Astrocyte of the cerebellum (primary cell): ENCODE measurements around the gene SRP14.

Experiments used
- DNase-seq: peaks from one replicate; pipeline ENCODE4 v3.0.0-alpha.2; 2011; ENCODE audit warnings: low read depth
- H3K4me3 ChIP-seq: 2 replicates; pipeline ENCODE4 v1.5.1; 2011; ENCODE audit warnings: mild to moderate bottlenecking, low read depth, low read length, moderate library complexity
- in situ Hi-C: cut with HindIII; loops from 2 replicates; pipeline ENCODE4 v1.10.0; 2017; ENCODE audit warnings: low sequenced_read_pairs
- TF ChIP-seq, protein P1 (sequence below): IDR thresholded peaks from 2 replicates; pipeline ENCODE4 v1.5.1; 2012; ENCODE audit warnings: low read length, low read depth, moderate library complexity, mild to moderate bottlenecking; ENCODE audit errors: missing control alignments

Gene SRP14

DNA sequence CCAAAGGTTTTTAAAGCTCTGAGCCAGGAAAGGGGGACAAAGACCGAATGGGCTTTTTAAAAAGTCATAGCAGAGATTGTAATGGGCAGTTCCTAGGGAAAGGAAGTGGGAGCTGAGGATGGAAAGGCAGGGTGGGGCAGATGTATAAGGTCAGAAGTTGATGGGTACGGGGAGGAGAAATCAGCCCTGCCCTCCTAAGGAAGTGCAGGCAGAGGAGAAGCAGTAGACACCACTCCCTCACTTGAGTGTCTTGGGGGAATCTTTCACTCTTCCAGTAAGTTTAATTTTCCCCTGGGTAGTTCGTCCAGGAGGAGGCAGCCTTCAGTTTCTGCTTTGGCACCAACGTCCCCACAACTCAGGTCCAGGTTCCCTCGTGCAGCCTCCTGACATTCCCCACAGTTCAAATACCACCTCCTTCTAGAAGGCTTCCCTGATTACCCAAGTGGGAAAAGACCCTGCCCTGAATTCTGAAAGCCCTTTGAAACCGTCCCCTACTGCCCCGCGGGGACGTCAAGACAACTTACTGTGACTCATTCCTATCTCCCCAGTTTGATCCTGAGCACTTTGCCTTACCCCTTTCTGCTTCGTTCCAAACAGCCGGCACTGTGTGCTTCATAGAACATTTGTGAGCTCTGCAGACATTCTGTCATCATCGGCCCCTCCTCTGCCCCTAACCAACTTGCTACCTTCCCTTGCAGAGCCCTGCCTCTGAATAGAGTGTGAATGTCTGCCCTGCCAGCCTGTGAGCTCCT, 14.3 kb upstream of the SRP14 start:
- DNase-seq: no peak
- no peak overlapping the region for H3K4me3 ChIP-seq
- TF ChIP-seq, protein P1, sequence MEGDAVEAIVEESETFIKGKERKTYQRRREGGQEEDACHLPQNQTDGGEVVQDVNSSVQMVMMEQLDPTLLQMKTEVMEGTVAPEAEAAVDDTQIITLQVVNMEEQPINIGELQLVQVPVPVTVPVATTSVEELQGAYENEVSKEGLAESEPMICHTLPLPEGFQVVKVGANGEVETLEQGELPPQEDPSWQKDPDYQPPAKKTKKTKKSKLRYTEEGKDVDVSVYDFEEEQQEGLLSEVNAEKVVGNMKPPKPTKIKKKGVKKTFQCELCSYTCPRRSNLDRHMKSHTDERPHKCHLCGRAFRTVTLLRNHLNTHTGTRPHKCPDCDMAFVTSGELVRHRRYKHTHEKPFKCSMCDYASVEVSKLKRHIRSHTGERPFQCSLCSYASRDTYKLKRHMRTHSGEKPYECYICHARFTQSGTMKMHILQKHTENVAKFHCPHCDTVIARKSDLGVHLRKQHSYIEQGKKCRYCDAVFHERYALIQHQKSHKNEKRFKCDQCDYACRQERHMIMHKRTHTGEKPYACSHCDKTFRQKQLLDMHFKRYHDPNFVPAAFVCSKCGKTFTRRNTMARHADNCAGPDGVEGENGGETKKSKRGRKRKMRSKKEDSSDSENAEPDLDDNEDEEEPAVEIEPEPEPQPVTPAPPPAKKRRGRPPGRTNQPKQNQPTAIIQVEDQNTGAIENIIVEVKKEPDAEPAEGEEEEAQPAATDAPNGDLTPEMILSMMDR: no peak
- in situ Hi-C loops: no loop called here

DNA sequence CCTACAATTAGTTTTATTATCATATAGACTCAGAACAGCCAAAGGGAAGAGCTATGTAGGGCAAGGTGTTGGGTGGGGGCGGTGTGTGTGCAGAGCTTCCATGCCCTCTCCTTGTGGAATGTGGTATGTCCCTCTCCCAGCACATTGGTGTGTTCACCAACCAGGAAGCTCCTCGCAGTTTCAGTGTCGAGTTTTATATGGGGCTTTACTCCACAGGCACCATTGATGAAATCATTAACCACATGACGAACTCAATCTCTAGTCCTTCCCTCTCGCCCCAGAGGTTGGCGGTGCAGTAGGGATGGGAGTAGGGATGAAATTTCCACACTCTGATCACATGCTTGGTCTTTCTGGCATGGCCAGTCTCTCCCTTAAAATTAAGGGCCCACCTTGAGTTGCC, 13.6 kb upstream of the SRP14 start:
- in situ Hi-C loops: no loop called here
- H3K4me3 ChIP-seq: no peak overlapping the region
- TF ChIP-seq, protein P1: no peak
- DNase-seq: no peak

GRCh38 chr15:40051616-40052415, 12.8 kb upstream of the SRP14 start:
- H3K4me3 ChIP-seq: no peak overlapping the region
- no peak for DNase-seq
- in situ Hi-C loops: no loop called here
- TF ChIP-seq, protein P1: no peak

DNA sequence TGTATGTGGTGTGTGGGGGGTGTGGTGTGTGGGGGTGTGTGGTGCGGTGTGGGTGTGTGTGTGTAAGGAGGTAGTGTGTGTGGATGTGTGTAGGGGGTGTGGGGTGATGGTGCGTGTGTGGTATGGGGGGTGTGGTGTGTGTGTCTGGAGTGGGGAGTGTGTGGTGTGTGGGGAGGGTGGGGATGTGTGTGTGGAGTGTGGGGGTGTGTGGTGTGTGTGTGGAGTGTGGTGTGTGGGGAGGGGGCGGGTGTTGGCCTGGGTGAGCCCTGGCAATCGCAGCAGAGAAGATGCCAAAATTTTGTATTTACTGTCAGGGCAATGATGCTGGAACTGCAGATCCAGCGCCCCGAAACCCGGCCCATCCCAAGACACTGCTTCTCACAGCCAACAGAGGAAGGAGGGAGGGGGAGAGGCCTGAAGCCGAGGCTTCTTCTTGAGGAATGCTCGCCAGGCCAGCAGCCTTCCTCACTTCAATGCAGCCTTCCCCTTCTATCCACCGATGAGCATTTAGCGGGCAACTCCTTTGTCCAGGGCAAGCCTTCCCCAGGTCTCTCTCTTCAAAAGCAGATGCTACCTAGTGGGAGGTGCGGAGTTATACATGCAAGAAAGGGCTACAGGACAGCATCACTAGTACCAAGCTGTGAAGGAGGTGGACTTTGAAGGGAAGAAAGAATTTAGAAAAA, 11.9 kb upstream of the SRP14 start:
- TF ChIP-seq, protein P1: no peak
- DNase-seq: no peak
- H3K4me3 ChIP-seq: no peak overlapping the region
- in situ Hi-C loops: no loop called here

DNA sequence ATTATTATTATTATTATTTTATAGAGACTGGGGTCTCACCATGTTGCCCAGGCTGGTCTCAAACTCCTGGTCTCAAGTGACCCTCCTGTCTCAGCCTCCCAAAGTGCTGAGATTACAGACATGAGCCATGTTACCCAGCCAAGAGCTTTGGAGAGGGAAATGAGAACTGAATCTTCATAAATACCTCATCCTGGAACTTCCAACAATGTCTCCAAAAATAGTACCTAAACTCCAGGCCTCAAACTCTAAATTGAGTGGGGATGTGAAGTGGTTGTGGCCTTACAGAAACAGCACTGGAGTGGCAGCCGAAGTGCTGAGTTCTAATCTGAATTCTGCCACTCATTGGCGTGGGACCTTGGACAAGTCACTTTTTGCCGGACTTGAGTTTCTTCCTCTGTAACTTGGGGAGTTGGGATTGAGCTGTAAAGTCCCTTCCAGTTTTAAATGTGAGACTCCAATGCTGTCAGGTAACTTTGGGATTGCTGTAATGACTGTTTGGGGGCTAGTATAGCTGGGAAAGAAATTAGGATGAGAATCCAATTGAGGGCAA, 10.0 kb upstream of the SRP14 start:
- in situ Hi-C loops: loop anchor here (5.0 kb wide), 3 partner anchors 53 to 223 kb away; no protein-coding TSS in a partner anchor
- TF ChIP-seq, protein P1: no peak
- DNase-seq: no peak
- H3K4me3 ChIP-seq: no peak overlapping the region

DNA sequence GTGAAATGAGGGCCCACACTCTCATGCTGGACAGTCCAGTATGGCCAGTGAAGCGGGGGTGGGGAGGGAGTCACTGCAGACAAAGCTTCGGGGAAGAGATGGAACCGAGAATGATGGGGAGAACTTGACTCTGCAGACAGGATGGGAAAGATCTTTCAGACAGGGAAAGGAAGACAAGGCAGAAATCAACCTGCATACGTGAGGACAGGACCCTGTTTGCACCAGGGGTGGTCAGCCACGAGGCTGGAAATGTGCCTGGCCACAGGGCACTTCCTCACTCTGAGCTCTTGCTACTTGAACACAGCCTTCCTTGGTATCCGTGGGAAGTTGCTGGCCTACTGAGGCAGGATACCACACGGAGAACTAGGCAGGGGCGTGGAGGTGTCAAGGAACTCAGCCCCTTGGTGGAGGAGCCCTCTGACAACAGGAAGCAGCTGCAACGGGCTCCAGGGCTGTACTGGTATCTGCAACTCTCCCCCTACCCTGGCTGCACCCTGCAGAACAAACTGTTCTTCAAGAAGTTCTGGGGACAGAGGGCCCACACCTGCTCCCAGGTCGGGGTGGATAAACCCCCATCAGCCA, 9.3 kb upstream of the SRP14 start:
- DNase-seq: no peak
- in situ Hi-C loops: loop anchor here (5.0 kb wide), 3 partner anchors 54 to 224 kb away; no protein-coding TSS in a partner anchor
- no peak overlapping the region for H3K4me3 ChIP-seq
- TF ChIP-seq, protein P1: no peak
